Neuronal stem cell (in vitro differentiated cells): Measurements from ENCODE around the gene CASP10.

Experiments used
- DNase-seq: peaks from one replicate; pipeline ENCODE4 v3.0.0-alpha.2; 2013; ENCODE audit warnings: low spot score
- H2AFZ ChIP-seq: one replicate; pipeline ENCODE4 v1.6.1; 2013; ENCODE audit warnings: mild to moderate bottlenecking, low read length, inconsistent platforms
- H2AK5ac ChIP-seq: 2 replicates; pipeline ENCODE4 v1.6.1; 2013; ENCODE audit warnings: low read depth, mild to moderate bottlenecking, inconsistent platforms, low read length, moderate library complexity, mixed read lengths
- H2BK120ac ChIP-seq: 2 replicates; pipeline ENCODE4 v1.6.1; 2013; ENCODE audit warnings: low read depth, mild to moderate bottlenecking, inconsistent platforms, low read length, moderate library complexity, mixed read lengths
- H2BK12ac ChIP-seq: one replicate; pipeline ENCODE4 v1.6.1; 2013; ENCODE audit warnings: low read length, inconsistent platforms
- H2BK15ac ChIP-seq: 2 replicates; pipeline ENCODE4 v1.6.1; 2013; ENCODE audit warnings: mild to moderate bottlenecking, low read length, inconsistent platforms, mixed read lengths
- H2BK5ac ChIP-seq: one replicate; pipeline ENCODE4 v1.6.1; 2013; ENCODE audit warnings: inconsistent platforms, mild to moderate bottlenecking, low read length, moderate library complexity
- H3K14ac ChIP-seq: one replicate; pipeline ENCODE4 v1.6.1; 2013; ENCODE audit warnings: low read length, inconsistent platforms
- H3K18ac ChIP-seq: 2 replicates; pipeline ENCODE4 v1.6.1; 2013; ENCODE audit warnings: low read length, inconsistent platforms
- H3K23ac ChIP-seq: 2 replicates; pipeline ENCODE4 v1.6.1; 2013; ENCODE audit warnings: low read depth, mild to moderate bottlenecking, mixed read lengths, low read length, inconsistent platforms; ENCODE audit not compliant: poor library complexity
- H3K27ac ChIP-seq: replicated peaks from 3 replicates; pipeline ENCODE4 v1.5.1; 2013; ENCODE audit warnings: low read length, inconsistent platforms
- H3K27me3 ChIP-seq, 3 experiments: 2 replicates each; pipeline ENCODE4 v1.6.1; 2013; ENCODE audit warnings: low read length in 3 of 3, mild to moderate bottlenecking in 2 of 3, inconsistent platforms in 1 of 3, low read depth in 1 of 3, mixed read lengths in 1 of 3, moderate library complexity in 1 of 3; ENCODE audit not compliant: control insufficient read depth in 3 of 3, insufficient read depth in 3 of 3
- H3K36me3 ChIP-seq, 2 donors: replicated peaks in 1 of 2; 2 replicates each; pipeline ENCODE4 v1.6.1; 2013; ENCODE audit warnings: low read length in 2 of 2; ENCODE audit not compliant: control insufficient read depth in 2 of 2, insufficient read depth in 2 of 2
- H3K4ac ChIP-seq: 2 replicates; pipeline ENCODE4 v1.6.1; 2013; ENCODE audit warnings: inconsistent platforms, mild to moderate bottlenecking, low read length, moderate library complexity
- H3K4me1 ChIP-seq, 2 donors: 1 replicate in 1 of 2; 2 replicates in 1 of 2; pipeline ENCODE4 v1.6.1; 2013; ENCODE audit warnings: low read length in 2 of 2, low read depth in 1 of 2; ENCODE audit not compliant: control insufficient read depth in 2 of 2, insufficient read depth in 1 of 2
- H3K4me2 ChIP-seq: one replicate; pipeline ENCODE4 v1.6.1; 2013; ENCODE audit warnings: mild to moderate bottlenecking, low read length, inconsistent platforms; ENCODE audit not compliant: insufficient read depth, poor library complexity, severe bottlenecking
- H3K4me3 ChIP-seq, 2 donors: 2 replicates each; pipeline ENCODE4 v1.5.1; 2013; ENCODE audit warnings: low read length in 2 of 2, mild to moderate bottlenecking in 2 of 2, inconsistent platforms in 1 of 2, moderate library complexity in 1 of 2
- H3K79me1 ChIP-seq: one replicate; pipeline ENCODE4 v1.6.1; 2013; ENCODE audit warnings: low read depth, mild to moderate bottlenecking, inconsistent platforms, low read length, moderate library complexity
- H3K9ac ChIP-seq: one replicate; pipeline ENCODE4 v1.6.1; 2013; ENCODE audit warnings: mild to moderate bottlenecking, low read depth, low read length, inconsistent platforms; ENCODE audit not compliant: poor library complexity
- H3K9me3 ChIP-seq, 2 donors: replicated peaks in 1 of 2; 2 replicates each; pipeline versions ENCODE3 to v1.6.1; 2013; ENCODE audit warnings: low read length in 2 of 2, mild to moderate bottlenecking in 2 of 2, inconsistent platforms in 1 of 2, low read depth in 1 of 2, mixed read lengths in 1 of 2, moderate library complexity in 1 of 2; ENCODE audit not compliant: control insufficient read depth in 2 of 2, insufficient read depth in 1 of 2
- H4K8ac ChIP-seq: one replicate; pipeline ENCODE4 v1.6.1; 2013; ENCODE audit warnings: low read depth, mild to moderate bottlenecking, inconsistent platforms, low read length, moderate library complexity
- H4K91ac ChIP-seq: one replicate; pipeline ENCODE4 v1.6.1; 2013; ENCODE audit warnings: low read length, low read depth, mild to moderate bottlenecking, inconsistent platforms; ENCODE audit not compliant: poor library complexity
- WGBS, 2 donors: extraction: QIAGEN DNeasy Blood & Tissue Kit; methylation state at CpG; one replicate each; pipeline ENCODE4 v1.1.7; 2013; ENCODE audit warnings: missing lambda C conversion rate in 2 of 2, mixed read lengths in 1 of 2; ENCODE audit not compliant: insufficient read length in 2 of 2, insufficient replicate concordance in 1 of 2; ENCODE audit errors: extremely low coverage in 2 of 2; 5-methylcytosine and 5-hydroxymethylcytosine counted together

The CASP10 gene

DNA sequence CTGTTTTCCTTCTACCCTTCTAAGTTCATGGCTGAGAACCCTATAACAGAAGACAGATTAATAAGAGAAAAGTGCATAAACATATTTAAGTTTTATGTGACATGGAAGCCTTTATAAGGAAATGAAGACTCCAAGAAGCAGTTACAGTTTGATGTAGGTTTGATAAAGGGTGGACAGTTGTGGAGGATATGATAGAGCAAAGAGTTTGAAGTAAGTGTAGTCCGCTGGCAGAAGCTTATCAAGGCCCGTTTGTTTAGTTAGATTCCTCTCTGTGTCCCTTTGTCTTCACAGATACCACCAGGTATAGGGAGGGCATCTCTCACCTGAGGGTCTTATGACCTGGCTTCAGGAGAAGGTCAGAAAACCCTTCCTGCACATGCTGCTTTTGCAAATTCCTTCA is 66.9 kb downstream of the CASP10 start:
- H4K8ac ChIP-seq = no peak overlapping the region
- H3K79me1 ChIP-seq = no peaks in the 10 kb centered on the region
- H3K14ac ChIP-seq = no peak overlapping the region
- WGBS, 2 donors = no CpG with 5 or more reads among the region's 2 CpGs
- no peak overlapping the region for H3K18ac ChIP-seq
- H3K4me1 ChIP-seq = peaks cover 0 to 2% of the 10 kb centered on the region in 2 donors
- H3K9ac ChIP-seq = no peak overlapping the region
- H2AK5ac ChIP-seq = no peak overlapping the region
- H2BK12ac ChIP-seq = no peak overlapping the region
- no peaks in the 10 kb centered on the region for H3K36me3 ChIP-seq
- H3K4me2 ChIP-seq = no peak overlapping the region
- no peak overlapping the region for H2BK5ac ChIP-seq
- H3K4me3 ChIP-seq = no peak overlapping the region
- no peak overlapping the region for H2BK120ac ChIP-seq
- no peak overlapping the region for H3K4ac ChIP-seq
- no peak overlapping the region for H2AFZ ChIP-seq
- H2BK15ac ChIP-seq = no peak overlapping the region
- H3K23ac ChIP-seq = no peak overlapping the region
- no peak for DNase-seq
- no peak overlapping the region for H3K27ac ChIP-seq
- H3K9me3 ChIP-seq = no peaks in the 10 kb centered on the region
- no peak overlapping the region for H4K91ac ChIP-seq
- peaks cover 0 to 2% (median 0%) of the 10 kb centered on the region in 3 experiments for H3K27me3 ChIP-seq

DNA sequence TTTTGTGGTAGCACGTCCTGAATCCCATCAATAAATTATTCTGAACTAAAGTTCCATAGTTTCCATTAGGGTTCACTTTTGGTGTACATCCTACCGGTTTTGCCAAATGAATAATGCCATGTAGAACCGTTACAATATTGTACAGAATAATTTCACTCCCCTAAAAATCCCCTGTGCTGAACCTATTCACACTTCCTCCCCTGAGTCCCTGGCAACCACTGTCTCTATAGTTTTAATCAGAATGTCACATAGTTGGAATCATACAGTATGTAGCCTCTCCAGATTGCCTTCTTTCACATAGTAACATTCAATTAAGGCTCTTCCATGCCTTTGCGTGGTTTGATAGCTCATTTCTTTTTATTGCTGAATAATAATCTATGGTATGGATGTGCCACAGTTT is 67.8 kb downstream of the CASP10 start:
- H3K79me1 ChIP-seq = no peaks in the 10 kb centered on the region

GRCh38 chr2:201254081-201254730 is 71.3 kb downstream of the CASP10 start:
- Histone ChIP-seq H3K9me3 (no peaks in the 10 kb centered on the region), H3K4me3 (no peak overlapping the region), H3K4me1 (peaks cover 6 to 10% of the 10 kb centered on the region in 2 donors), H3K14ac (no peak overlapping the region), H2BK15ac (no peak overlapping the region), H3K9ac (no peak overlapping the region), H4K91ac (no peak overlapping the region), H2BK120ac (no peak overlapping the region), H2AFZ (peak overlapping the region; percentile 27), H3K4me2 (no peak overlapping the region), H3K23ac (no peak overlapping the region), H3K79me1 (no peaks in the 10 kb centered on the region), H3K27me3 (peaks cover 0 to under 1% (median 0%) of the 10 kb centered on the region in 3 experiments), H2AK5ac (no peak overlapping the region), H3K27ac (no peak overlapping the region), H3K4ac (no peak overlapping the region), H3K18ac (no peak overlapping the region), H3K36me3 (no peaks in the 10 kb centered on the region), H4K8ac (no peak overlapping the region), H2BK5ac (no peak overlapping the region), H2BK12ac (no peak overlapping the region)
- no peak for DNase-seq
- WGBS, 2 donors = no CpG with 5 or more reads among the region's 5 CpGs

More for the DNA sequence above, 67.8 kb downstream of the CASP10 start:
- no peaks in the 10 kb centered on the region for H3K36me3 ChIP-seq
- peaks cover 0 to 2% of the 10 kb centered on the region in 2 donors for H3K4me1 ChIP-seq
- H3K23ac ChIP-seq = no peak overlapping the region
- no peak overlapping the region for H3K4me2 ChIP-seq
- peaks cover 0 to 2% (median 0%) of the 10 kb centered on the region in 3 experiments for H3K27me3 ChIP-seq
- H2AK5ac ChIP-seq = no peak overlapping the region
- H2BK15ac ChIP-seq = no peak overlapping the region
- no peak overlapping the region for H4K8ac ChIP-seq
- no peak overlapping the region for H2BK5ac ChIP-seq
- H3K9ac ChIP-seq = no peak overlapping the region
- no peak overlapping the region for H4K91ac ChIP-seq
- no peak overlapping the region for H3K14ac ChIP-seq
- H3K4ac ChIP-seq = no peak overlapping the region
- no peak overlapping the region for H2BK12ac ChIP-seq
- H3K4me3 ChIP-seq = no peak overlapping the region
- no peak for DNase-seq
- no peak overlapping the region for H2BK120ac ChIP-seq
- H3K27ac ChIP-seq = no peak overlapping the region
- no CpG with 5 or more reads among the region's 4 CpGs for WGBS, 2 donors
- H3K9me3 ChIP-seq = no peaks in the 10 kb centered on the region
- H2AFZ ChIP-seq = no peak overlapping the region
- no peak overlapping the region for H3K18ac ChIP-seq

DNA sequence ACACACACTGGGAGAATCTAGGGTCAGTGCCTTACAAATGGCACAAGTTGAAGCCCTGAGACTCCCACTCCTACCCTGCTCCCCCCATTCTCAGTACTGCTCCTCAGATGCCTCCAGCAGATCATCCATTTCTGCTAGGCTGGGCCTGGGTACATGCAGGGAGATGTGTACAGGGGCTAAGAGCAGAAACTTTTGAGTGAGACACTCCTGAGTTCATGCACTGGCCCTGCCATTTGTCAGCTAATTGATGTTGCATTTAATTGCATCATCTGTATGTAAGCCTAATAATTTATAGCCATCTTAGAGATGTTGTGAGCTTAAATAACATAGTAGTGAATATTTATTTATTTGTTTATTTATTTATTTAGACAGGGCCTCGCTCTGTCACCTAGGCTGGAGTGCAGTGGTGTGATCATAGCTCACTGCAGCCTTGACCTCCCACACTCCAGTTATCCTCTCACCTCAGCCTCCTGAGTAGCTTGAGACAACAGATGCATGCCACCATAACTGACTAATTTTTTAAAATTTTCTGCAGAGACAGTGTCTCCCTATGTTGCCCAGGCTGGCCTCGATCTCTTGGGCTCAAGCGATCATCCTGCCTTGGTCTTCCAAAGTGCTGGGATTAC is 72.6 kb downstream of the CASP10 start:
- Histone ChIP-seq H3K4me2 (no peak overlapping the region), H3K4ac (no peak overlapping the region), H2AK5ac (no peak overlapping the region), H3K36me3 (no peaks in the 10 kb centered on the region), H3K79me1 (no peaks in the 10 kb centered on the region), H3K27ac (no peak overlapping the region), H3K9me3 (no peaks in the 10 kb centered on the region), H2AFZ (no peak overlapping the region), H2BK120ac (no peak overlapping the region), H2BK12ac (no peak overlapping the region), H2BK5ac (no peak overlapping the region), H3K4me3 (no peak overlapping the region), H3K18ac (no peak overlapping the region), H3K23ac (no peak overlapping the region), H3K14ac (no peak overlapping the region), H3K4me1 (peaks cover 6 to 10% of the 10 kb centered on the region in 2 donors), H3K27me3 (no peaks in the 10 kb centered on the region), H4K91ac (no peak overlapping the region), H3K9ac (no peak overlapping the region), H4K8ac (no peak overlapping the region), H2BK15ac (no peak overlapping the region)
- DNase-seq = no peak
- WGBS, 2 donors = no CpG with 5 or more reads among the region's 3 CpGs
